Fibroblast of skin of left quadriceps (primary cell): ENCODE measurements around the gene RGS3.

ENCODE experiments used
- DNase-seq, 2 experiments: peaks; one replicate each; pipeline ENCODE4 v3.0.0-alpha.2; 2013; ENCODE audit warnings: low read depth in 2 of 2

The RGS3 gene

DNA sequence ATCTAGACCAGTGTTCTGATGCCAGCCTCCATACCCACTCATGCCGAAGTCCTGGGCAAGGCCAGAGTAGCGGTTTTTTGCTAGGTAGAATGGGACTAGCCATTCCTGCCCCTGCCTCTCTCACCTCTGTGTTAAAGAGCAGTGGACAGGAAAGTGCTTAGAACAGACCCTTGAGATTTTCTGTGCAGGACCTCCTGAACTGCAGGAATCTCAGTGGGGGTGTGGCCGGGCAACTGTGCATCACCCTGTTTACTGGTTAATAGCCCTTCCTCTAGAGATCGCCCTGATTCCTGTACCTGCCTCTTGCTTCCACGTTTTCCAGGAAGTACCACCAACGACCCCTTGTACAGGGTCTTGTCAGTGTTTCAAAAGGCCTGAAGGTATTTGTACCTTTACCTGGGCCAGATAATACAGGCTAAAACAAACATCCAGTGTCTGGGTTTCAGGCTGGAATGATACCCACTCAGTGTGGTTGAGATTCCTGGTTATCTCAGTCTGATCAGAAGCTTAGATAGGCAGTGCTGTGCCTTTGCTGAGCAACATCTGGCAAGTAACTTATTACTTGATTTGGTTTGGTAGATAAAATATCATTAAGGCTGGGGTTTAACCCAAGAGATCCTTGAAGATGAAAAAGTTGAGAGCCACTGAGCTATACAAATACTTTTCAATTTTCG lies 65.9 kb downstream of the RGS3 start:
- DNase-seq, result no peak

- no peak for DNase-seq
These were observed 66.6 kb downstream of the RGS3 start for GRCh38 chr9:113530022-113530635.

DNA sequence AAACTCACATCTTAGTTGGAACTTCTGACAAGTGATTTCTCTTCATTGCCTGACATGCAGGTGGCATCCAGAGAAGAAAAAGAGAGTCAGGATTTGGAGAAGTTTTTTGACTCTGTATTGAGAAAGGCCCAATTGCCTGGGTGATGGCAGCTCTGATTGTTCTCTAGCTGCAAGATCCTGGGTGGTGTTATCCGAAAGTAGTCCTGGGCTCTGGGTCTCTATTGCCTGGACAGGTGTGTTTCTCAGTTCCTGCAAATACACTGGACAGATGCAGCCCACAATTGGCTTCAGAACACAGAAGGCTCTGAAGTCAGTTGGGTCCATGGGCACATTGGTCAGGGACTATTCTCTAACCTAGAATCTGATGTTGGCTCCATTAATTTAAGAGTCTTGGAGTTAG lies 67.4 kb downstream of the RGS3 start:
- no peak for DNase-seq

GRCh38 chr9:113531919-113532808 lies 68.6 kb downstream of the RGS3 start:
- DNase-seq, result no peak

- DNase-seq, result no peak
These were observed 69.3 kb downstream of the RGS3 start for GRCh38 chr9:113532809-113533190.

- DNase-seq, result no peak
These were observed 70.1 kb downstream of the RGS3 start for GRCh38 chr9:113533335-113534225.

DNA sequence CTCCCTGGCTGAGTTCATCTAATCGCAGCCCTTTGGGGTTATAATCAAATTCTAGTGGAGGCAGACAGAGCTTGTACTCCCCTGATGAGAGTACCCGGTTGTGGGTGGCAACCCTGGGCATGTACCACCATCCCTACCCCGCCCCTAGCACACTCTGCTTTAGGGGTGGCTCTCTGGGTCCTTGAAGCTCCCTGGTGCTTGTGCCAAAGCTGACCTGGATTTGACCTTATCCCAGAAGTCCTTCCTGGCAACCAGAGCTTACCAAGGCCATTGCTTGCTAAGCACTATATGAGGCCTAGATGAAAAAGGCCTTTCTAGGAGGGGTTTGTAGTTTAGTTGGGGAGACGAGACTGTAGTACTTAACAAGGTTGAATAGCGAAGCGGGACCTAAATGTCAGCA lies 72.2 kb downstream of the RGS3 start:
- no peak for DNase-seq

DNA sequence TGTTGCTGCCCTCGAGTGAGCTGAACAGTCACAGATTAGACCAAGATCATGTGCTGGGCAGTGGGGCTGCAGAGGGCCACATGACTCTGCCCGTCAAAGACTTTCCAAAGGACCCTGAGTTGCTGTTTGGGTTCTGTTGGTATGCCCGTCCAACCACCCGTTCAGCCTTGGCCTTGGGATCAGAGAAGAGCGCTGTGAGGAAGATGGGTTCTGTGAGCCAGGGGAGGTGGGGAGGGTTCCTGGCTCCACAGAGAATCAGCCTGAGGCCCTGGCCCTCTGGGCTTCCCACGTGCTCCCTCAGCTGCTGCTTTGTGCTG lies 72.6 kb downstream of the RGS3 start:
- no peak for DNase-seq

DNA sequence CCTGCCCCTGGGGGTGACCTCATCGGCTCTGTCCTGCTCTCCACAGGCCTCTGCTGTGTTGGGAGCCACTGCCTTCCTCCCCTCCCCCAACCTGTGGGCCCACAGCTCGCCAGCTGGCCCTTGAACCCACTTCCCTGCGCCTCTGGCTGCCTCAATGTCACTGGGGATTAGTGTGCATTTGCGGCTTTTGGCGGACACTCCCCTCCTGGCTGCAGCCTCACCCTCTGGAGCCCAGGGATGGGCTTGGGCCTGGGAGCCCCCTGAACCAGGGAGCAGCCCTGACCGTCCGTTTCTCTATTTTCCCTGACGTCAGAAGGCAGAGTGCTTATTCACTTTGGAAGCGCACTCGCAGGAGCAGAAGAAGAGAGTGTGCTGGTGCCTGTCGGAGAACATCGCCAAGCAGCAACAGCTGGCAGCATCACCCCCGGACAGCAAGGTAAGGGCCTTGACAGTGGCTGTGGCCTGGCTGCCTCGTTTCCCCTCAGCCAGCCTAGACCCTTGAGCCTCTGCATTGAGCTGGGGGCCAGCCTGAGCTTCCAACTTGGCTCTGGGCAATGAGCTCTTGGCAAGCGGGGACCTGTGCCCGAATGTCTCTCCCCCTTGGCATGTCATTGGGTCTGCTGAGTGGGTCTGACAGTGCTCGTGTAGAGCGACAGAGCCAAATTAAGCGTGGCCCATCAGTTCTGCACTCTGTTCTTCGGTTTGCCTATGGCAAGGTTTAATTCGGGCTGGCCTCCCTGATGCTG lies 73.1 kb downstream of the RGS3 start:
- no peak for DNase-seq

DNA sequence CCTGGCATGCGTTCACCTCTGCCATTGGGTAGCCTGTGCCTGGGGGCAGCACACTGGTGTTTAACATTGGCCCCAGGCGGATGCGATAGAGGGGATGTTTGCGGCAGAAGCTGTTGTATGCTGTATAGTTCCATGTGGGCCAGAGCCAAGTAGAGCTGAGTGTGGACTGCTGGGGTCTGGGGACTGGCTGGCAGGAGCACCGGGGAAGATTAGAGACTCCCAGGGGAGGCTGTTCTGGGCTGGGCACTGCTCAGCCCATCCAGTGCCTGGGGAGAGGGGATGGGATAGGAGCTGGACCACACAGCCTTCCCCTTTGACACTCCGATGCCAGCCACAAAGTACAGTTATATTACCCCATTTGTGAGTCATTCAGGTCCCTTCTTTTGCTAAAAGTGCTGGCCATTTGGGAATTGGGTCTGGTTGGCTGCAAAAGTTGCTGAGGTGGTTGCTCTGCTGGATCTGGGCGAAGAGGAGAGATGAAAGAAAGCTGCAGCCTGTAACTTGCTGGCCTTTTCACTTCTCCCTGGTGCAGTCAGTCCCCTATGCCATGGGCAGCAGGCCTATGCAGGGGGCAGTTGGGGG lies 73.8 kb downstream of the RGS3 start:
- DNase-seq, result no peak

- no peak for DNase-seq
These were observed 74.6 kb downstream of the RGS3 start for GRCh38 chr9:113538131-113538530.

DNA sequence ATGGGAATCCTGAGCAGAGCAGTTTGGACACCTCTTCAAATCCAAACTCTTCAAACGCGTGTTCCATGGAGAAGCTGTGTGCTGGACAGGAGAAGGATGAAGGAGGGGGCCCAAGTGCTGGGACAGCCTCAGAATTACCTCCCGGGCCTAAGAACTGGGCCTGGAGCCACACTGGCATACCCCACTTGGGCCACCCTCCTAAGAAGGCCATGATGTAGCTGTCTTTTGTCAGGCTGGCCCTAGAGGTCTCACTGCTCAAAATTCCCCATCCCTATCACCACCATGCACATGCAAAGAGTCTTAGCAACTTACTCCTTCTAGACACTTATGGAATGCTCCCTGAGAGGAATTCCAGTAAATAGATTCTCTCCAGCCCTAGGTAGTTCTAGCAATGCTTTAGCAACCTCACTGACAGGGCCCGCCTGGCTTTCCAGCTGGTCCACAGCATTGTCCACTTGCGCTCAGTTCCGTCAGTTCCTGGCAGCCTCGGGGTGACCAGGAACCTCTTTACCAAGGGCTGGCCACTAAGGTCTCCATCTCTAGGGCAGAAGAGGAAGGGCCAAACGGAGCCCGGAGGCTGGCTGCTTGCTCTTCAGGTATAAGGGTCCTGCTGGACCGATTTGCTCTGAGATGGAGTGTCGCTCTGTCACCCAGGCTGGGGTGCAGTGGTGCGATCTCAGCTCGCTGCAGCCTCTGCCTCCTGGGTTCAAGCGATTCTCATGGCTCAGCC lies 75.3 kb downstream of the RGS3 start:
- DNase-seq, result no peak

DNA sequence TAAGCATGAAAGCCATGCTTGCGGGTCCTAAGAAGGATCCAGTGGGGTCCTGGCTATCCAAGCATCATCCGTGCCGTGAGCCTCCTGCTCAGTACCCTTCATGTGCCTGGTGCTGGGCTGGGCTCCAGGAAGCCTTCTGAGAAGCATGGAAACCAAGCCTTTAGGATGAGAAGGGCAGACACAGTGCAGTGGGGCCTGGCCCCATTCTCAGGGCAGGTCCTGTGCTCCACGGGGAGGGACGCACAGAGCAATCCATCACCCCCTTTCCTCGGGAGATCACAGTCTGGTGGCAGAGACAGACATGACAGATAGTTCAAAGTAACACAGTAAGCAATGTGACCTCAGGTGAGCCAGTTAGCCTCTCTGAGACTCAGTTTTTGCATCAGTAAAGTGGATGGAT lies 76.9 kb downstream of the RGS3 start:
- no peak for DNase-seq

DNA sequence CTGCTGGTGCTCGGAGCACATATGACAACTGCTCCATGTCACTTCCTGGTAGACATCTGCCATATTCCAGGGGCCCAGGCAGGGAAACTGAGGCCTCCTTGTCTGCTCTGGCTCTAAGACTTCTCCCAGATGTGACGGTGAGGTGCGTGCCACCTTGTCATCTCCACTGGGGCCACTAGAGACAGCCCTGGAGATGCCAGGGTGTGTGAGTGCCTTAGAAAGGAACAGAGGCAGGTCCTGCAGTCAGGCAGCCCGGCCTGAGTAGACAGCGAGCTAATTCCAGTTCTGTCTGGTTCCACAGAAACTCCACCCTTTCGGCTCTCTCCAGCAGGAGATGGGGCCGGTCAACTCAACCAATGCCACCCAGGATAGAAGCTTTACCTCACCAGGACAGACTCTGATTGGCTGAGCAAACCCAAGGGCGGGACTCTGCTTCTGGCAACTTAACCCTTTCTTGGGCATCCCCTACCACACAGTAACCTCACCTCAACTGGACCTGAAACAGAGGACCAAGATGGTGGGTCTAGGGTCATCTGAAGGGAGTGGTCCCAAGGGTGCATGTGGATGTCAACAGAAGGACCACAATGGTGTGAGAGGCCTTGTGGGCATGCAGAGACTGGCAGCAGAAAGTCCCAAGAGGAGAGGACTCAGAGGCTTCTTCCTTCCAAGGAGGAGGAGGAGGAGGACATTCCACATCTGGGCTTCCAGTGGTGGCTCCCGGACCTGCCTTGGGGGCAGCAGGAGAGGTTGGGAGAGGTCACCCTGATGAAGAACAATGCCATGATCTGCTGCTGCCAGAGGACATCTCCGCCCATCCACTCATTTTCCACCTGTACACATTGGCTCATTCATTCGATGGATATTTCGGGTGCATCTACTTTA lies 77.7 kb downstream of the RGS3 start:
- DNase-seq, result peak; percentile 16 to 28

GRCh38 chr9:113542006-113542405 lies 78.5 kb downstream of the RGS3 start:
- no peak for DNase-seq

DNA sequence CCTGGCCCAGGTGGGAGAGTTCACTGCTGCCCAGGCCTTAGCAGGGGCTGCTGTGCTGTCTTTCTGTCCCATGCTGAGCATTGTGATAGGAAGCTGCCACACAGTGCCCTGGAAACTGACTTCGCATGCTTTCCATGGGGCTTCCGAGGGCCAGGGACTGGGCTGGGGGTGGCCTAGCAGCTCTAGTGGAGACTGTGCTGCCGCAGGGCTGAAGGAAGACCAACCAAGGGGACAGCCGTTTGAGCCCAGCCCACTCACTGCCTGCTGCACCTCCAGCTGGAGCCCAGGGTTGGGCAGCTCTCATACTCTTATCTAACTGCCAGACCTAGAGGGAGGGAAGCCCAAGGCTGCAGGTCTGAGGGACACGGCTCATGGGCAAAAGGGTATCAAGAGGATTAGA lies 79.2 kb downstream of the RGS3 start:
- DNase-seq, result no peak

- DNase-seq, result no peak
These were observed 79.9 kb downstream of the RGS3 start for GRCh38 chr9:113543296-113543981.

DNA sequence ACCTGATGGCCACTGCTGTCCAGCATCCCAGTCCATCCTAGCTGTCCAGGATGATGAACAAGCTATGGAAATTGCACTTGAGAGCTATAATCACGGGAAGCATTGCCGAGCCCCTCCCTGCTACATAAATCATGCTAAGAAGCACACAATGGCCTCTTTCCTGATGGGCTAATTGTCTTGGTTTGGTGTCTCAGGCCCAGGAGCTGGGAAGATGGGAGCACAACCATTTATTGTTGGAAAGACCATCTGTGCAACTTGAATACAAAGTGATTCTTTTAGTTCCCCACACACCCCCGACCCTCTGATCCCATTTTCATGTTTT lies 80.4 kb downstream of the RGS3 start:
- DNase-seq, result no peak

- no peak for DNase-seq
These were observed 81.5 kb downstream of the RGS3 start for GRCh38 chr9:113545068-113545467.
